Astrocyte (in vitro differentiated cells and primary cell): ENCODE data around the gene SND1.

Experiments
- CTCF ChIP-seq: IDR thresholded peaks from 2 replicates; pipeline ENCODE4 v1.5.1; 2011; ENCODE audit warnings: low read depth, mild to moderate bottlenecking, inconsistent platforms, low read length, moderate library complexity; ENCODE audit not compliant: insufficient read depth
- EZH2 ChIP-seq: IDR thresholded peaks from 2 replicates; pipeline ENCODE4 v1.6.1; 2012; ENCODE audit warnings: mild to moderate bottlenecking, low read length, inconsistent platforms; ENCODE audit not compliant: insufficient read depth

DNA sequence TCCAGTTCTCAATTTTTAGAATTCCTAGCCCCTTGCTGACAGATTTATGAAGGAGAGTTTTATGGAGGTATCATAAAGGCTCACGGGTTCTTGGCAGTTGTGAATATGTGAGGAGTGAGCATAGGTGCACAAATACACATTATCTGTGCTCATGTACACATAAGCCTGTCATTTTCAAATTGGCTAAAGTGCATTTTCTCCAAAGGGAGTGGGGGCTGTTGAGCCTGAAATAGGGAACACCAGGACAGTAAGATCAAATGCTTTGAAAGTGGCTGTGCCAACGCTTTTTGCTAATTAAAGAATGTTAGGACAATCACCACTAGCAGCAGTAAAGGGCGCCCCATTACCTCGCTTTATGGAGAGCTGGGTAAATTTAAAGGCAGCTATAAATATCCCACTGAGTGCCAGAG, 387.6 kb downstream of the SND1 start:
- no peak for TF ChIP-seq CTCF
- no peak for TF ChIP-seq EZH2
